NCI-H2227 (cell line): Measurements from ENCODE around the gene ALX4.

Experiments
- DNase-seq: peaks from one replicate; lab custom pipeline; 2025; ENCODE audit not compliant: unreplicated experiment; lab: John Stamatoyannopoulos, UW

ALX4 gene

DNA sequence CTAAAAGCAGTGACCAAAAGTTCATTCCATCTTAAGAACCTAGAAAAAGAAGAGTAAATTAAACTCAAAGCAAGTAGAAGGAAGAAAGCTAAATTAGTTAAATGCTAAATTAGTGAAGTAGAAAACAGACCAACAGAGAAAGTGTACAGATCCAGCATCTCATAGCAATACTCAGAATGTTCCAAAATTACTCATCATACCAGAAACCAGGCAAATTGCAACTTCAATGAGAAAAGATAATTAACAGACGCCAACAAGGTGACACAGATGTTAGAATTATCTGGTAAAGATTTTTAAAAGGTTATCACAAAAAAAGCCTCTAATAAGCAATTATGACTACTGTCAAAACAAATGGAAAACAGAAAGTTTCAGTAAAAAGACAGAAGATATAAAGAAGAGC lies 96.8 kb downstream of the ALX4 start:
- DNase-seq: no peak

DNA sequence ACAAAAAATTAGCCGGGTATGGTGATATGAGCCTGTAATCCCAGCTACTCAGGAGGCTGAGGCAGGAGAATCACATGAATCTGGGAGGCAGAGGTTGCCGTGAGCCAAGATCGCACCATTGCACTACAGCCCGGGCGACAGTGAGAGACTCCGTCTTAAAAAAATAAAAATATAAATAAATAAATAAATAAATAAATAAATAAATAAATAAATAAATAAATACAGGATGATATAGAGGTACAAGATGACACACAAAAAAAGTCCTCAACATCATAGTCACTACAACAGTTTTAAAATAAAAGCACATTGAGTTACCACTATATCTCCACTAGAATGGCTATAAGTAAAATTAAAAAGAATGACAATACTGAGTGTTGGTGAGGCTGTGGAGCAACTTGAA lies 97.8 kb downstream of the ALX4 start:
- DNase-seq: no peak
